ENCODE data around the gene RET.

- TF ChIP-seq ATF2 (CRISPR knock-in tag; IDR thresholded peaks at IDR 0.05; ENCODE audit: borderline replicate concordance, low read depth) (no peak), IRF2 (CRISPR knock-in tag; IDR thresholded peaks at IDR 0.05; ENCODE audit: borderline replicate concordance, low read depth) (no peak), JUN (CRISPR knock-in tag; IDR thresholded peaks at IDR 0.05) (no peak), MAX (CRISPR knock-in tag; IDR thresholded peaks at IDR 0.05) (no peak), CTCF (IDR thresholded peaks at IDR 0.05) (no peak), NR3C1 (CRISPR knock-in tag; conservative IDR thresholded peaks at IDR 0.05; ENCODE audit: low read depth) (no peak), CREM (CRISPR knock-in tag; IDR thresholded peaks at IDR 0.05) (no peak), KAT7 (CRISPR knock-in tag; IDR thresholded peaks at IDR 0.05; ENCODE audit: borderline replicate concordance) (no peak), ESRRA (CRISPR knock-in tag; IDR thresholded peaks at IDR 0.05; ENCODE audit: borderline replicate concordance) (no peak), NR2C2 (CRISPR knock-in tag; IDR thresholded peaks at IDR 0.05) (no peak), ZSCAN18 (CRISPR knock-in tag; IDR thresholded peaks at IDR 0.05) (no peak), NR1H2 (CRISPR knock-in tag; IDR thresholded peaks at IDR 0.05) (no peak), RELA (CRISPR knock-in tag; IDR thresholded peaks at IDR 0.05; ENCODE audit: borderline replicate concordance) (no peak)
These were observed 17.5 kb upstream of the RET start for GRCh38 chr10:43059336-43059720.
